Common myeloid progenitor, CD34-positive (primary cell): ENCODE data around the gene B4GALT7.

ENCODE experiments used
- CTCF ChIA-PET: fragments of 350-600 bp; sonication (Branson Sonifier 250); formaldehyde crosslinking; loops from one replicate; lab custom pipeline; 2021; ENCODE audit warnings: antibody characterized with exemption; lab: Charles Lee
- POLR2A ChIA-PET: fragments of 350-600 bp; sonication (Branson Sonifier 250); formaldehyde crosslinking; loops from one replicate; lab custom pipeline; 2021; ENCODE audit warnings: antibody characterized with exemption; lab: Charles Lee
- DNase-seq, 3 donors: peaks; one replicate each; pipeline versions ENCODE4 v3.0.0 to v3.0.0-alpha.2; 2013
- H3K27ac ChIP-seq, 2 experiments: 1 replicate in 1 of 2; 2 replicates in 1 of 2; pipeline ENCODE4 v1.7.0; 2013; ENCODE audit warnings: inconsistent platforms in 2 of 2, low read length in 2 of 2, mild to moderate bottlenecking in 2 of 2, low read depth in 1 of 2, moderate library complexity in 1 of 2; ENCODE audit not compliant: severe bottlenecking in 2 of 2, insufficient read depth in 1 of 2, poor library complexity in 1 of 2
- H3K27me3 ChIP-seq, 5 experiments: replicated peaks in 2 of 5; 1 replicate in 3 of 5; 2 replicates in 2 of 5; pipeline versions ENCODE4 v1.6.1 to v1.7.0; 2013; ENCODE audit warnings: low read length in 4 of 5, mild to moderate bottlenecking in 2 of 5, moderate library complexity in 2 of 5, inconsistent platforms in 1 of 5; ENCODE audit not compliant: insufficient read depth in 5 of 5, control insufficient read depth in 4 of 5
- H3K36me3 ChIP-seq, 4 experiments: 1 replicate in 2 of 4; 2 replicates in 2 of 4; pipeline versions ENCODE4 v1.6.1 to v1.7.0; 2013; ENCODE audit warnings: low read length in 3 of 4, control low read depth in 1 of 4, mild to moderate bottlenecking in 1 of 4; ENCODE audit not compliant: control insufficient read depth in 4 of 4, insufficient read depth in 4 of 4
- H3K4me1 ChIP-seq, 4 experiments: 1 replicate in 3 of 4; 2 replicates in 1 of 4; pipeline versions ENCODE4 v1.6.1 to v1.7.1; 2013; ENCODE audit warnings: low read length in 3 of 4, mild to moderate bottlenecking in 3 of 4, control low read depth in 1 of 4, inconsistent platforms in 1 of 4, moderate library complexity in 1 of 4; ENCODE audit not compliant: control insufficient read depth in 4 of 4, insufficient read depth in 4 of 4; ENCODE audit errors: control extremely low read depth in 1 of 4
- H3K4me3 ChIP-seq, 7 experiments: 1 replicate in 4 of 7; 2 replicates in 3 of 7; pipeline versions ENCODE4 v1.5.1 to v1.7.0; 2013; ENCODE audit warnings: mild to moderate bottlenecking in 7 of 7, low read length in 6 of 7, moderate library complexity in 6 of 7, inconsistent platforms in 2 of 7, low read depth in 2 of 7, control low read depth in 1 of 7; ENCODE audit not compliant: insufficient read depth in 4 of 7, control insufficient read depth in 1 of 7; ENCODE audit errors: extremely low read depth in 1 of 7
- H3K9me3 ChIP-seq, 5 experiments: 1 replicate in 4 of 5; 2 replicates in 1 of 5; pipeline versions ENCODE4 v1.6.1 to v1.7.1; 2013; ENCODE audit warnings: low read length in 4 of 5, mild to moderate bottlenecking in 2 of 5, inconsistent platforms in 1 of 5, low read depth in 1 of 5, moderate library complexity in 1 of 5; ENCODE audit not compliant: control insufficient read depth in 4 of 5, insufficient read depth in 2 of 5; ENCODE audit errors: control extremely low read depth in 1 of 5
- WGBS: methylation state at CpG from one replicate; pipeline ENCODE4 v1.1.5; 2013; ENCODE audit not compliant: insufficient coverage; 5-methylcytosine and 5-hydroxymethylcytosine counted together

The B4GALT7 gene

DNA sequence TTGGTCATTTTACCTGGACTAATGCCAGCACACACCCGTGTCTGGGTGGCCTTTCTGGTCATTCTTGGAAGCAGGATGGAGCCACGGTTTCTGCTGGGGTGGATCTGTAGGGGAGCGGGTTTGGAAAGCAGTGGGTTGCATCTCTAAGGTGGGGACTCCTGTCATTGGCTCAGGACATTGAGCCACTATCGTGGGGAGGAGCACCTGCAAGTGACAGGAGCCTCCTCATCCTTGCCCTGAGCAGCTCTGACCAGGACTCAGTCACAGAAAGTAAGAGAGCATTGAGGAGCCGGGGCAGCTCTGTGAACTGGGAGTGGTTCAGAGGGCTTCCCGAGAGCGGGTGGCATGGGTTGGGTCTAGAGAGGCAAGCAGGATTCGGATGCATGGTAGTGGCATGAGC lies 3.7 kb downstream of the B4GALT7 start:
- POLR2A ChIA-PET, result no interaction called here
- CTCF ChIA-PET, result interaction anchor here (0.6 to 3.6 kb wide), 2 partner anchors 10 to 60 kb away, joined by 3 to 16 read pairs; partner anchors contain the start of gene TMED9
- Histone ChIP-seq H3K27ac (no peak overlapping the region), H3K4me1 (peaks cover 5 to 13% (median 10%) of the 10 kb centered on the region in 4 experiments), H3K4me3 (no peak overlapping the region), H3K9me3 (no peaks in the 10 kb centered on the region), H3K27me3 (no peaks in the 10 kb centered on the region), H3K36me3 (peaks cover 0 to 27% (median 14%) of the 10 kb centered on the region in 4 experiments)
- no peak for DNase-seq
- 92% methylated on average over 6 of the region's 8 CpGs for WGBS

- Histone ChIP-seq H3K9me3 (no peaks in the 10 kb centered on the region), H3K4me3 (no peak overlapping the region), H3K27me3 (no peaks in the 10 kb centered on the region), H3K4me1 (peaks cover 3 to 12% (median 9%) of the 10 kb centered on the region in 4 experiments), H3K36me3 (peaks cover 2 to 32% (median 16%) of the 10 kb centered on the region in 4 experiments), H3K27ac (no peak overlapping the region)
- WGBS, result 95% methylated on average over 27 of the region's 27 CpGs
- CTCF ChIA-PET, result interaction anchor here (3.6 kb wide), 1 partner anchor 11 kb away, joined by 16 read pairs; the partner anchor contains the start of gene TMED9
- POLR2A ChIA-PET, result no interaction called here
- no peak for DNase-seq
These were observed 4.2 kb downstream of the B4GALT7 start for GRCh38 chr5:177604116-177604521.

- Histone ChIP-seq H3K27ac (no peak overlapping the region), H3K36me3 (peaks cover 2 to 38% (median 19%) of the 10 kb centered on the region in 4 experiments), H3K4me3 (no peak overlapping the region), H3K9me3 (no peaks in the 10 kb centered on the region), H3K4me1 (peaks cover 3 to 9% (median 9%) of the 10 kb centered on the region in 4 experiments), H3K27me3 (no peaks in the 10 kb centered on the region)
- DNase-seq, result no peak
- POLR2A ChIA-PET, result no interaction called here
- CTCF ChIA-PET, result no interaction called here
- WGBS, result 95% methylated on average over 3 of the region's 5 CpGs
These were observed 4.7 kb downstream of the B4GALT7 start for GRCh38 chr5:177604656-177605055.

DNA sequence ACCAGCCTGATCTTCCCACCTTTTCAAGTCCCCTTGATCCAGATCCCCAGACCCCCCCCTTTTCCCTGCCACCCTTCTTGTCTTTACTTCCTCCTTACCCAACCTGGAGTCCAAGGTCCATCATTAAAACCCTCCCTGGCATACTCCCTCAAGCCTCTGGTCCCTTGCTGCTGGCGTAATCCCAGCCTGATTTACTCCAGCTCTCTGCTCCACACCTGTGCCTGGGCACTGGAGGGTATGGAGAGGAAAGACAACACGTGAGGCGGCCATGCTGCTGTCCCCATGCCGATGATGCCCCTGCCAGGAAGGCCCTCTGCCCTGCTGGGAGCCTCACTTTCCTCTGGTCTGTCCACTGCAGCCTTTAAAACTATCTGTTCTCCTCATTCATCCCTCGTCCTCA lies 5.1 kb downstream of the B4GALT7 start:
- peaks cover 3 to 9% (median 8%) of the 10 kb centered on the region in 4 experiments for H3K4me1 ChIP-seq
- 100% methylated on average over 2 of the region's 5 CpGs for WGBS
- no peak for DNase-seq
- no peaks in the 10 kb centered on the region for H3K27me3 ChIP-seq
- H3K9me3 ChIP-seq, result no peaks in the 10 kb centered on the region
- peaks cover 2 to 40% (median 19%) of the 10 kb centered on the region in 4 experiments for H3K36me3 ChIP-seq
- no peak overlapping the region for H3K27ac ChIP-seq
- H3K4me3 ChIP-seq, result no peak overlapping the region
- POLR2A ChIA-PET, result no interaction called here
- CTCF ChIA-PET, result interaction anchor here (3.6 kb wide), 1 partner anchor 13 kb away, joined by 11 read pairs; no protein-coding TSS in a partner anchor

DNA sequence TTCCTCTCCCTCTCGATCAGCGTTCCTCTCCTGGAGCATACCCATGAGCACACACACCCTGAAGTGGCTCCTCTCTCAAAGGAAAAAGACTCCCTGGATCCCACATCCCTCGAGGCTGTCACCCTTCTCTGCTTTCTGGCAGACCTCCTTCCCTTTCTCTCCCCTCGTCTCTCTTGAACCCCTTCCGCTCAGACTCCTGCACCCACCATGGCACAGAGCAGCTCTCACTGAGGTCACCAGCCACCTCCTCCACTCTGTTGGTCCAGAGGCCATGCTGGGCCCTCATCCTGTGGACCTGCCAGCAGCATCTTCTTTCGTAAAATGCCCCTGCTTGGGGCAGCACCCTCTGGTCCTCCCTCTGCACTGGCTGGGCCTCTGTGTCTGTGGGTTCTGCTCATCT lies 5.7 kb downstream of the B4GALT7 start:
- no peak overlapping the region for H3K4me3 ChIP-seq
- H3K27ac ChIP-seq, result no peak overlapping the region
- H3K36me3 ChIP-seq, result peaks cover 2 to 42% (median 21%) of the 10 kb centered on the region in 4 experiments
- ChIA-PET POLR2A (no interaction called here), CTCF (interaction anchor here (3.6 kb wide), 1 partner anchor 12 kb away, joined by 11 read pairs; no protein-coding TSS in a partner anchor)
- H3K27me3 ChIP-seq, result no peaks in the 10 kb centered on the region
- H3K4me1 ChIP-seq, result peaks cover 3 to 6% (median 5%) of the 10 kb centered on the region in 4 experiments
- no peaks in the 10 kb centered on the region for H3K9me3 ChIP-seq
- no peak for DNase-seq
- WGBS, result 100% methylated on average over 4 of the region's 6 CpGs

- POLR2A ChIA-PET, result no interaction called here
- 94% methylated on average over 19 of the region's 22 CpGs for WGBS
These were observed 6.4 kb downstream of the B4GALT7 start for GRCh38 chr5:177606071-177607051.

DNA sequence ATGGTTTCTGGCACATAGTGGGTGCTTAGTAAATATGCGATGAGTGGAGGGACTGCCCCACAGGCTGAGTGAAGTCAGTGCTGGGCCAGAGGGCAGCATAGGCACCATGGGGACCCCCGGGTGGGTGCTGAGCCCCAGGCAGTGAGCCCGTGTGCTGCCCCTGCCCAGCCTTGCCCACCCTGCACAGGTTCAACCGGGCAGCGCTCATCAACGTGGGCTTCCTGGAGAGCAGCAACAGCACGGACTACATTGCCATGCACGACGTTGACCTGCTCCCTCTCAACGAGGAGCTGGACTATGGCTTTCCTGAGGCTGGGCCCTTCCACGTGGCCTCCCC lies 7.2 kb downstream of the B4GALT7 start:
- Histone ChIP-seq H3K9me3 (no peaks in the 10 kb centered on the region), H3K4me3 (no peak overlapping the region), H3K27ac (no peak overlapping the region), H3K36me3 (peaks cover 2 to 51% (median 23%) of the 10 kb centered on the region in 4 experiments), H3K4me1 (no peaks in the 10 kb centered on the region), H3K27me3 (no peaks in the 10 kb centered on the region)
- ChIA-PET POLR2A (no interaction called here), CTCF (interaction anchor here (0.8 to 3.6 kb wide), 4 partner anchors 11 to 464 kb away, joined by 3 to 11 read pairs (median 4); partner anchors contain the start of gene TMED9)
- no peak for DNase-seq
- 91% methylated on average over 10 of the region's 11 CpGs for WGBS

More at GRCh38 chr5:177606071-177607051, 6.4 kb downstream of the B4GALT7 start:
- CTCF ChIA-PET, result interaction anchor here (2.0 to 3.6 kb wide), 2 partner anchors 11 to 15 kb away, joined by 4 to 11 read pairs; no protein-coding TSS in a partner anchor
- Histone ChIP-seq H3K27me3 (no peaks in the 10 kb centered on the region), H3K4me3 (no peak overlapping the region), H3K4me1 (no peaks in the 10 kb centered on the region), H3K36me3 (peaks cover 2 to 49% (median 22%) of the 10 kb centered on the region in 4 experiments), H3K27ac (no peak overlapping the region), H3K9me3 (no peaks in the 10 kb centered on the region)
- no peak for DNase-seq
